Pancreas (tissue), 10 donors: ENCODE results near the gene DHX36. TPM values are rescaled to one million over a fixed set of nuclear protein-coding genes. Genes with fewer than 3 reads are reported as not detected.

Experiments
- ATAC-seq, 4 donors: fragments of 200-7000 bp; cut with Tn5 transposase; one replicate each; pipeline versions ENCODE4 v1.8.0 to v1.9.1; 2020; ENCODE audit warnings: mild to moderate bottlenecking in 4 of 4, moderate library complexity in 4 of 4
- DNase-seq, 6 donors: peaks; one replicate each; pipeline ENCODE4 v3.0.0-alpha.2; 2020
- FAIRE-seq: peaks from 2 replicates; lab custom pipeline; 2012; peaks lifted over from hg19 to GRCh38; lab: Jason Lieb, UNC
- H3K27ac ChIP-seq, 4 donors: fragments of 200-600 bp; sonication (generic); 1 replicate in 3 of 4; 2 replicates in 1 of 4; pipeline versions ENCODE4 v1.5.0 to v1.8.0; 2020
- H3K27me3 ChIP-seq, 4 donors: fragments of 200-600 bp; one replicate each; pipeline ENCODE4 v1.8.0; 2021
- H3K36me3 ChIP-seq, 3 donors: fragments of 200-600 bp; sonication (generic) in 1 of 3; one replicate each; pipeline versions ENCODE4 v1.5.0 to v1.8.0; 2020 to 2021
- H3K4me1 ChIP-seq, 3 donors: fragments of 200-600 bp; one replicate each; pipeline ENCODE4 v1.8.0; 2021
- H3K4me3 ChIP-seq, 4 donors: fragments of 200-600 bp; sonication (generic) in 2 of 4; one replicate each; pipeline versions ENCODE4 v1.5.0 to v1.8.0; 2020 to 2021
- H3K9me3 ChIP-seq, 4 donors: fragments of 200-600 bp; one replicate each; pipeline ENCODE4 v1.8.0; 2021
- WGBS, 2 donors: extraction: QIAGEN DNeasy Blood & Tissue Kit; methylation state at CpG; one replicate each; pipeline ENCODE4 v1.1.7; 2013; 5-methylcytosine and 5-hydroxymethylcytosine counted together
- intact Hi-C, 3 donors: fragments of 100-400 bp; cut with DNase I; formaldehyde crosslinking; loops; one replicate each; pipeline versions ENCODE4 v1.11.1 to v1.14.2; 2022
- polyA plus RNA-seq, 2 donors: library from polyadenylated mRNA; stranded (reverse); fragments of 200-250 nt; gene quantifications; one replicate each; pipeline ENCODE4 v1.2.3, GENCODE V29; 2013
- total RNA-seq, 6 donors: library from RNA; stranded (reverse); fragmentation: NEBNext Ultra II Directional in 4 of 6; extraction: Animal tissue kit (Norgen Biotek cat#: 25700) in 4 of 6; gene quantifications; one replicate each; pipeline versions ENCODE4 v1.2.1 to v1.2.4, GENCODE V29; 2021 to 2023
- TF ChIP-seq, protein P1 (sequence below), 4 donors: fragments of 200-600 bp; sonication (generic) in 3 of 4; IDR thresholded peaks; one replicate each; pipeline versions ENCODE4 v1.5.0 to v1.8.0; 2021; ENCODE audit warnings: antibody characterized with exemption in 4 of 4
- donor health status: healthy with polysubstance abuse.
- donor health status: DM: no; HTN: no; CAD: no; lungs with moderate emphysema.
- donor health status: DM: no; HTN: no; CAD: no.
- donor health status: control.
- donor health status: control.
- donor health status: Bipolar disorder and iron deficiency.
- donor health status: DM: yes; HTN: yes; CAD: no.
- donor health status: DM: no; HTN: no; CAD: no.
- donor health status: DM: no; HTN: no; CAD: no.
- donor health status: DM: yes; HTN: yes; CAD: no.

DHX36 gene
- total and polyA plus RNA-seq, 8 donors, result 15.8 to 33.9 (median 24.7) TPM

DNA sequence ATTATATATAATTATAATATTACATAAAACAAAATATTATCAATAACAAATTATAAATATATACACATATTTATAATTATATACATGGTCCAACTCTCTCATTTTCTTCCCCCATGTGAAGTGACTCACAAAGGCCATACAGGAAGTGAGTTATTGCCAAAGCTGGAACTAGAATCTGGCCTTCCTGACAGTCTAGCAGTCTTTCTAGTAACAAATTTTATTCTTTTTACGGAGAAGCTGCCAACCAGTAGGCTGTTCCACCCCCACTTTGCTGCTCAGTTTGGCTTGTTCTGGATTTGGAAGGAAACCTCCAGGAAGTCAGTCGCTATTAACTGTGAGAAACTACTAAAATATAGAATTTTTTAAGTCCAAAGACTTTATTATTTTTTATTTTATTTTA, 79.6 kb downstream of the DHX36 start:
- 82 to 85% methylated on average over 2 of the region's 2 CpGs for WGBS, 2 donors
- peaks cover 0 to 6% (median 0%) of the 10 kb centered on the region in 3 donors for H3K4me1 ChIP-seq
- peak in 1 of 4 donors; percentile 34 for ATAC-seq
- H3K27ac ChIP-seq, result no peak overlapping the region
- no peak overlapping the region for H3K4me3 ChIP-seq
- intact Hi-C loops, result no loop called here
- no peak for FAIRE-seq
- H3K27me3 ChIP-seq, result no peaks in the 10 kb centered on the region
- TF ChIP-seq, protein P1, sequence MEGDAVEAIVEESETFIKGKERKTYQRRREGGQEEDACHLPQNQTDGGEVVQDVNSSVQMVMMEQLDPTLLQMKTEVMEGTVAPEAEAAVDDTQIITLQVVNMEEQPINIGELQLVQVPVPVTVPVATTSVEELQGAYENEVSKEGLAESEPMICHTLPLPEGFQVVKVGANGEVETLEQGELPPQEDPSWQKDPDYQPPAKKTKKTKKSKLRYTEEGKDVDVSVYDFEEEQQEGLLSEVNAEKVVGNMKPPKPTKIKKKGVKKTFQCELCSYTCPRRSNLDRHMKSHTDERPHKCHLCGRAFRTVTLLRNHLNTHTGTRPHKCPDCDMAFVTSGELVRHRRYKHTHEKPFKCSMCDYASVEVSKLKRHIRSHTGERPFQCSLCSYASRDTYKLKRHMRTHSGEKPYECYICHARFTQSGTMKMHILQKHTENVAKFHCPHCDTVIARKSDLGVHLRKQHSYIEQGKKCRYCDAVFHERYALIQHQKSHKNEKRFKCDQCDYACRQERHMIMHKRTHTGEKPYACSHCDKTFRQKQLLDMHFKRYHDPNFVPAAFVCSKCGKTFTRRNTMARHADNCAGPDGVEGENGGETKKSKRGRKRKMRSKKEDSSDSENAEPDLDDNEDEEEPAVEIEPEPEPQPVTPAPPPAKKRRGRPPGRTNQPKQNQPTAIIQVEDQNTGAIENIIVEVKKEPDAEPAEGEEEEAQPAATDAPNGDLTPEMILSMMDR (IDR thresholded peaks at IDR 0.05), result no peak
- no peaks in the 10 kb centered on the region for H3K36me3 ChIP-seq
- no peaks in the 10 kb centered on the region for H3K9me3 ChIP-seq
- DNase-seq, result no peak

DNA sequence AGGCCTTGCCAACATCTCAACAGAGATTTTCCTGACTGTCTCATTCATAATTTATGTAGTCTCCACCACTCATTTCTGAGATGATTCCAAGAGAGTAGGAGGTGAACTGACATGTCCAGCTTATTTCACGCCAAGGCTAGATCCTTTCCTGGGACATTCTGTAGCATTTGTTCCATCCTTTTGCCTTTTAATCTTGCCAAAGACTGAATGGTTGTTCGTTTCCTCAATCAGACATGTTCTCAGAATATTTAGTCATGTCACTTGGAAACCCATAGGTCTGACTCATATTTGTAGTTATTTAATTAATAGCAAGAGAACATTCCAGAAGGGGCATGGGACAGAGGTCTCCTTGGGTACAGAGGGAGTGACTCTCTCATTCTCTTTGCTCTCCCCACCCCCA, 80.9 kb downstream of the DHX36 start:
- FAIRE-seq (no peak), DNase-seq (no peak), ATAC-seq (peak in 1 of 4 donors; percentile 21)
- intact Hi-C loops, result no loop called here
- no peaks in the 10 kb centered on the region for H3K27me3 ChIP-seq
- H3K9me3 ChIP-seq, result no peaks in the 10 kb centered on the region
- TF ChIP-seq, protein P1 (IDR thresholded peaks at IDR 0.05), result no peak
- H3K36me3 ChIP-seq, result no peaks in the 10 kb centered on the region
- H3K4me3 ChIP-seq, result no peak overlapping the region
- peak overlapping the region in 1 of 4 donors; percentile 15 for H3K27ac ChIP-seq
- 87 to 91% methylated on average over 2 of the region's 2 CpGs for WGBS, 2 donors
- H3K4me1 ChIP-seq, result peaks cover 0 to under 1% (median 0%) of the 10 kb centered on the region in 3 donors

DNA sequence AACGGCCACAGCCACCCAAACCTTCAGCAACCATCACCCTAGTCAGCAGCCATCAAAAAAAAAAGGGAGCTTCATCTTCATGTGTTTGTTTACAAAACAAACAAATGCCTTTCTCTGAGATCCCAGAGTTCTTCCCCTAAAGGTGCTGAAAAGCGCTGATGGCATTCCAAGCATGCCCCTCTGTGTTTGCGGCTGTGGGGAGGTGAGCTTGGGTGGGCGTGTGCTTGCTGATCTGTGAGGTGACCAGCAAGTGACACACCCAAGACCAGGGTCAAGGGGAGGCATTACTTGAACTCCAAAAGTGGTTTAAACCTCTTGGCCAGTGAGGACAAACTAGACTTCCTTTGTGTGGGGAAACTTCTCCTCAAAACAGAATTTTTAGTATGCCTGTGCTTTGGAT, 81.5 kb downstream of the DHX36 start:
- TF ChIP-seq, protein P1 (IDR thresholded peaks at IDR 0.05), result no peak
- Histone ChIP-seq H3K27me3 (no peaks in the 10 kb centered on the region), H3K4me1 (no peaks in the 10 kb centered on the region), H3K27ac (no peak overlapping the region), H3K36me3 (no peaks in the 10 kb centered on the region), H3K4me3 (no peak overlapping the region), H3K9me3 (no peaks in the 10 kb centered on the region)
- FAIRE-seq (no peak), ATAC-seq (no peak), DNase-seq (no peak)
- WGBS, 2 donors, result 89 to 93% methylated on average over 4 of the region's 4 CpGs
- intact Hi-C loops, result no loop called here

DNA sequence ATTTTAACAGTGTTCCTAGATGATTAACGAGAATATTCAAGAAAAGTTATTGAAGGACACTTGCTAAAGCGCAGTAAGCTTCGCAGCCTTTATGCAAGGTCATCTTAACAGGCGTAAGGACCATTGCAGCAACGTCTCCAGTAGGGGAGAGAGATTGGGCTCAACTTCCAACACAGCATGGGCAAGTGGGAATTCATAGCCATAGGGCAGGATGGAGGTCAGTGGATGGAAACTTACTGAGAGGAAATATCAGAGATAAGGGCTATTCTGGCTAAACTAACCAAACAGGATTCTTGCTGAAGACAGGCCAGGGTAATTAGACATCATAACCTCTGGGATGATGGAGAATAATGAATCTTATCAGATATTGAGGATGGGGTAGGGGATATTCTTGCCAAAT, 82.8 kb downstream of the DHX36 start:
- TF ChIP-seq, protein P1 (IDR thresholded peaks at IDR 0.05), result no peak
- Histone ChIP-seq H3K27ac (no peak overlapping the region), H3K36me3 (no peaks in the 10 kb centered on the region), H3K4me3 (no peak overlapping the region), H3K9me3 (no peaks in the 10 kb centered on the region), H3K4me1 (no peaks in the 10 kb centered on the region), H3K27me3 (no peaks in the 10 kb centered on the region)
- ATAC-seq (no peak), FAIRE-seq (no peak), DNase-seq (no peak)
- 87 to 94% methylated on average over 5 of the region's 5 CpGs for WGBS, 2 donors
- intact Hi-C loops, result no loop called here

DNA sequence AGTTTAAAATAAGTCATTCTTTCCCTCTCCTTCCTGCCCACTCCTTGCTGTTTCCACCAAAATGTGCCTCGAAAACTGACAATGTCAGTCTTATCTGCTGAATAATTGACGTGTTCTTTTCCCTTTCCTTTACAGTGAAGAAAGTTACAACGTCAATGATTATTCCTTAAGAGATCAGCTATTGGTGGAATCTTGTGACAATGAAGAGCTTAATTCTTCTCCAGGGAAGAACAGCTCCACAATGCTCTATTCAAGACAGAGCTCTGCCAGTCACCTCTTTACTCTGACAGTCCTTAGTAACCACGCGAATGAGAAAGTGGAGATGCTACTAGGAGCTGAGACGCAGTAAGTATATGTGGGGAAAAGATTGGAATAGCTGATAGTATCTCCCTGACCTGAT, 84.1 kb downstream of the DHX36 start:
- Histone ChIP-seq H3K4me3 (no peak overlapping the region), H3K27ac (no peak overlapping the region), H3K9me3 (no peaks in the 10 kb centered on the region), H3K4me1 (no peaks in the 10 kb centered on the region), H3K27me3 (no peaks in the 10 kb centered on the region), H3K36me3 (no peaks in the 10 kb centered on the region)
- intact Hi-C loops, result no loop called here
- WGBS, 2 donors, result 86 to 88% methylated on average over 6 of the region's 6 CpGs
- ATAC-seq (no peak), DNase-seq (no peak), FAIRE-seq (no peak)
- TF ChIP-seq, protein P1 (IDR thresholded peaks at IDR 0.05), result no peak
